Dermis blood vessel endothelial cell (primary cell): ENCODE data around the gene CHST8. TPM values are rescaled to one million over a fixed set of nuclear protein-coding genes. Genes with fewer than 3 reads are reported as not detected.
"Not testable (repeated sequence)": the region's sequence is repeated elsewhere in the genome, so short reads cannot be mapped to it uniquely, and the experiment has no call there.

Experiments used
- DNase-seq: peaks from one replicate; pipeline ENCODE4 v3.0.0; 2010
- total RNA-seq: library from RNA; depleted of rRNA; stranded (reverse); fragments of >200 nt; gene quantifications from 2 replicates; pipeline ENCODE4 v1.2.3, GENCODE V29; 2014

CHST8 gene
- total RNA-seq, 1 donor from 2014 or later = not detected

GRCh38 chr19:33691736-33692135, 70.0 kb downstream of the CHST8 start:
- no peak for DNase-seq

- no peak for DNase-seq
Observed at GRCh38 chr19:33693678-33694077, 71.9 kb downstream of the CHST8 start.

GRCh38 chr19:33695547-33695946, 73.8 kb downstream of the CHST8 start:
- DNase-seq = not testable (repeated sequence)

- no peak for DNase-seq
Observed at GRCh38 chr19:33697766-33698165, 76.0 kb downstream of the CHST8 start.

- no peak for DNase-seq
Observed at GRCh38 chr19:33698576-33699435, 77.1 kb downstream of the CHST8 start.

- DNase-seq = no peak
Observed at GRCh38 chr19:33699754-33700407, 78.1 kb downstream of the CHST8 start.

- no peak for DNase-seq
Observed at GRCh38 chr19:33700408-33701013, 78.8 kb downstream of the CHST8 start.

GRCh38 chr19:33701565-33701964, 79.8 kb downstream of the CHST8 start:
- DNase-seq = no peak

GRCh38 chr19:33702606-33703437, 81.1 kb downstream of the CHST8 start:
- no peak for DNase-seq

- DNase-seq = no peak
Observed at GRCh38 chr19:33703438-33703750, 81.6 kb downstream of the CHST8 start.

GRCh38 chr19:33703821-33704220, 82.1 kb downstream of the CHST8 start:
- no peak for DNase-seq

- DNase-seq = no peak
Observed at GRCh38 chr19:33704271-33704670, 82.5 kb downstream of the CHST8 start.

GRCh38 chr19:33705090-33705847, 83.5 kb downstream of the CHST8 start:
- no peak for DNase-seq

- DNase-seq = no peak
Observed at GRCh38 chr19:33705860-33706259, 84.1 kb downstream of the CHST8 start.

- DNase-seq = no peak
Observed at GRCh38 chr19:33706631-33707030, 84.9 kb downstream of the CHST8 start.

- no peak for DNase-seq
Observed at GRCh38 chr19:33712268-33712667, 90.5 kb downstream of the CHST8 start.

GRCh38 chr19:33713194-33713593, 91.4 kb downstream of the CHST8 start:
- no peak for DNase-seq

- no peak for DNase-seq
Observed at GRCh38 chr19:33714149-33714548, 92.4 kb downstream of the CHST8 start.

GRCh38 chr19:33715462-33715861, 93.7 kb downstream of the CHST8 start:
- no peak for DNase-seq

- no peak for DNase-seq
Observed at GRCh38 chr19:33717878-33718277, 96.1 kb downstream of the CHST8 start.

GRCh38 chr19:33718651-33719254, 97.0 kb downstream of the CHST8 start:
- DNase-seq = no peak
